ENCODE results near the gene KRTAP9-1.

Gene KRTAP9-1

GRCh38 chr17:41178341-41178740 lies 11.3 kb upstream of the KRTAP9-1 start:
- peaks cover 20% of the 10 kb centered on the region for H3K27me3 Mint-ChIP-seq (ENCODE audit: low read depth)
- no peak overlapping the region for H3K4me3 Mint-ChIP-seq
- H3K36me3 Mint-ChIP-seq (ENCODE audit: low read depth), result no peaks in the 10 kb centered on the region
- no peaks in the 10 kb centered on the region for H3K4me1 Mint-ChIP-seq
- no peak for TF ChIP-seq CTCF (IDR thresholded peaks at IDR 0.05; ENCODE audit: unreplicated experiment in 3 of 3)
- H3K27ac Mint-ChIP-seq, result no peak overlapping the region
- H3K9me3 Mint-ChIP-seq, result no peaks in the 10 kb centered on the region

- Mint-ChIP-seq H3K36me3 (ENCODE audit: low read depth) (no peaks in the 10 kb centered on the region), H3K9me3 (peaks cover under 1% of the 10 kb centered on the region), H3K4me3 (no peak overlapping the region), H3K27me3 (ENCODE audit: low read depth) (peaks cover 20% of the 10 kb centered on the region), H3K4me1 (no peaks in the 10 kb centered on the region), H3K27ac (no peak overlapping the region)
- no peak for TF ChIP-seq CTCF (IDR thresholded peaks at IDR 0.05; ENCODE audit: unreplicated experiment in 3 of 3)
These were observed 10.7 kb upstream of the KRTAP9-1 start for GRCh38 chr17:41178843-41179616.

GRCh38 chr17:41184480-41184961 lies 5.2 kb upstream of the KRTAP9-1 start, which contains the start of gene KRTAP4-1:
TSS of gene KRTAP4-1 (minus strand) at chr17:41184911. CDS start at chr17:41184854, 57 bp downstream.
- no peak within 1 kb of the TSS for H3K27ac Mint-ChIP-seq
- peaks cover 7% of the 10 kb centered on the region for H3K9me3 Mint-ChIP-seq
- H3K36me3 Mint-ChIP-seq (ENCODE audit: low read depth), result no peaks in the 10 kb centered on the region
- no peak for TF ChIP-seq CTCF (IDR thresholded peaks at IDR 0.05; ENCODE audit: unreplicated experiment in 3 of 3)
- H3K4me1 Mint-ChIP-seq, result no peaks in the 10 kb centered on the region
- H3K27me3 Mint-ChIP-seq (ENCODE audit: low read depth), result peaks cover 15% of the 10 kb centered on the region
- H3K4me3 Mint-ChIP-seq, result no peak within 1 kb of the TSS

GRCh38 chr17:41185001-41185400 lies 4.7 kb upstream of the KRTAP9-1 start:
- Mint-ChIP-seq H3K9me3 (peaks cover 7% of the 10 kb centered on the region), H3K36me3 (ENCODE audit: low read depth) (no peaks in the 10 kb centered on the region), H3K27ac (no peak overlapping the region), H3K4me1 (no peaks in the 10 kb centered on the region), H3K4me3 (no peak overlapping the region), H3K27me3 (ENCODE audit: low read depth) (peaks cover 15% of the 10 kb centered on the region)
- TF ChIP-seq CTCF (IDR thresholded peaks at IDR 0.05; ENCODE audit: unreplicated experiment in 3 of 3), result no peak

- Mint-ChIP-seq H3K4me1 (no peaks in the 10 kb centered on the region), H3K27me3 (ENCODE audit: low read depth) (peaks cover 19% of the 10 kb centered on the region), H3K36me3 (ENCODE audit: low read depth) (no peaks in the 10 kb centered on the region), H3K27ac (no peak overlapping the region), H3K4me3 (no peak overlapping the region), H3K9me3 (peaks cover 7% of the 10 kb centered on the region)
- no peak for TF ChIP-seq CTCF (IDR thresholded peaks at IDR 0.05; ENCODE audit: unreplicated experiment in 3 of 3)
These were observed 2.8 kb upstream of the KRTAP9-1 start for GRCh38 chr17:41186872-41187271.

- no peak for TF ChIP-seq CTCF (IDR thresholded peaks at IDR 0.05; ENCODE audit: unreplicated experiment in 3 of 3)
- Mint-ChIP-seq H3K4me3 (no peak overlapping the region), H3K4me1 (no peaks in the 10 kb centered on the region), H3K36me3 (ENCODE audit: low read depth) (no peaks in the 10 kb centered on the region), H3K27ac (no peak overlapping the region), H3K27me3 (ENCODE audit: low read depth) (peaks cover 13% of the 10 kb centered on the region), H3K9me3 (peaks cover 2% of the 10 kb centered on the region)
These were observed 641 bp downstream of the KRTAP9-1 start for GRCh38 chr17:41190328-41190727.
